ENCODE data around the gene MPO. TPM values are rescaled to one million over a fixed set of nuclear protein-coding genes. Genes with fewer than 3 reads are reported as not detected.

MPO gene
- polyA plus RNA-seq, 2 of the 4 experiments (the other 2 are of a cell fraction), result not detected

DNA sequence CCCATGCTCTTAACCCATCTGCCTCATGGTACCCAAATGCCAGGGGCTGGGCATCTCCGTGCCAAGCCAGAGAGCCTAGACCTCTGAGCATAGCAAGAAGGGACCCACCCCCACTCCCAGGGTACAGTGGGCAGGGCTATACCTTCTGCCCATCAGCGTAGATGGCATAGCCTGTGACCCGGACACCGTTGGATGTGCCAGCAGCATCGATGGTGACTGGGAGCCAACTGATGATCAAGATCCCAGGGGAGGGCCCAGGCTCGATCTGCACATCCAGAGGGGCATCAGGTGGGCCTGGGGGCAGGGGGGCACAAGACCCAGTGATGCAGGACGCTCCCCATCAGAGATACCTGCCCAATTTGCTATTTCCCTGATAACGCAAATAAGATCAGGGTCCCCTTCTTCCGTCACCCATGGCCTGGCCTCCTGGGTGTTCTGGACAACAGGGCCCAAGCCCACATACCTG is 30.7 kb upstream of the MPO start:
- Histone ChIP-seq H3K27ac (no peak overlapping the region), H3K4me3 (no peak overlapping the region), H3K9me3 (no peaks in the 10 kb centered on the region), H3K4me2 (no peak overlapping the region), H3K4me1 (no peaks in the 10 kb centered on the region)
- whole genome bisulfite sequencing (ENCODE audit: missing lambda C conversion rate), result 74% methylated on average over 9 of the region's 9 CpGs
- TF ChIP-seq, protein P1, sequence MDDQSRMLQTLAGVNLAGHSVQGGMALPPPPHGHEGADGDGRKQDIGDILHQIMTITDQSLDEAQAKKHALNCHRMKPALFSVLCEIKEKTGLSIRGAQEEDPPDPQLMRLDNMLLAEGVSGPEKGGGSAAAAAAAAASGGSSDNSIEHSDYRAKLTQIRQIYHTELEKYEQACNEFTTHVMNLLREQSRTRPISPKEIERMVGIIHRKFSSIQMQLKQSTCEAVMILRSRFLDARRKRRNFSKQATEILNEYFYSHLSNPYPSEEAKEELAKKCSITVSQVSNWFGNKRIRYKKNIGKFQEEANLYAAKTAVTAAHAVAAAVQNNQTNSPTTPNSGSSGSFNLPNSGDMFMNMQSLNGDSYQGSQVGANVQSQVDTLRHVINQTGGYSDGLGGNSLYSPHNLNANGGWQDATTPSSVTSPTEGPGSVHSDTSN (IDR thresholded peaks at IDR 0.05), result no peak
- TF ChIP-seq BHLHE40 (IDR thresholded peaks at IDR 0.05; ENCODE audit: low read depth, low read length) (no peak), EHMT2 (IDR thresholded peaks at IDR 0.05; ENCODE audit: low read depth) (no peak), FOXS1 (CRISPR knock-in tag; IDR thresholded peaks at IDR 0.05) (no peak), EHF (CRISPR knock-in tag; IDR thresholded peaks at IDR 0.05) (no peak), JUNB (IDR thresholded peaks at IDR 0.05) (no peak)
- ATAC-seq, result no peak
- no peak for FAIRE-seq
- no peak for DNase-seq (ENCODE audit: low read depth in 1 of 2, low spot score in 1 of 2)
- CTCF ChIA-PET, result interaction anchor here (1.3 to 19.5 kb wide), 4 partner anchors 8 to 138 kb away, joined by 3 to 315 read pairs (median 198); partner anchors contain the start of gene RNF43
- POLR2A ChIA-PET, result interaction anchor here (1.4 kb wide), 1 partner anchor 41 kb away, joined by 3 read pairs; the partner anchor contains the start of gene SUPT4H1

DNA sequence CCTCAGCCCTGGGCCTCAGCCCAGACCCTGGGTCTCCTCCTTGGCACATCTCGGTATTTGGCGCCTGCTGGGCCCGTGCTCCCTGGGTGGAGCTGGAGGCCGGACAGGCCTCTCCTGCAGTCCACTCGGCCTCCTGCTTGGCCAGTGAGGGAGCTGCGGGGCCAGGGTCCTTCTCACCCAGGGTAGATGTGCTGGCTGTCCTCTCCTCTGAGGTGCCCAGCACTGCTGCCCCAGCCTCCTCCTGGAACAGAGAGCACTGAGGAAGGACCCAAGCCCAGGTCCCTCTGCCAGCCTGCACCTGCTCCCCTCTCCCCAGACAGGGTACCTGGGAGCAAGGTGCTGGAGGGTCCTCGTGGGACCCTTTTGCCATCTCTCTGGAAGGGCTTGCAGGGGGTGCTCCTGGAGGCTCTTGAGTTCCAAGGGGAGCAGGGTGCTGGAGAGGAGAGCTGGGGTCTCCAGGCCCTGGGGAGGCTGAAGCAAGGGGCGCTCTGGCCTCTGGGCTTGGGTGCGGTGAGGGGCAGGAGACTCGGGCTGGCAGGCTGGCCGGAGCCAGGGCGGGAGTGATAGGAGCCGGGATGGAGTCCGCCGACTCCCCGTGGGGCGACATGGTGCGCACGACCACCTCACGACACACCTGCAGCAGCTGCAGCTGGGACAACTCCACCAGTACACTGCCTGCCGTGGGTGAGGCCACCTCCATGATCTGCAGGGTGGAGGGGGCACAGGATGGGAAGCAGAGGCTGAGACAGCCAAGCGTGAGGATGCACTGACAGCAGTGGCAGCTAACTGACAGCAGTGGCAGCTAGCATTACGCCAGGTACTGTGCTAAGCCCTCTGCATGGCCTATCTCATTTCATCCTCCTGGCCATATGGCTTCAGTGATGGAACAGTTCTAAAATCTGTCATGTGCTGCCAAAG is 30.0 kb upstream of the MPO start:
- DNase-seq (ENCODE audit: low read depth in 1 of 2, low spot score in 1 of 2) (no peak), ATAC-seq (no peak), FAIRE-seq (no peak)
- Histone ChIP-seq H3K4me2 (no peak overlapping the region), H3K4me3 (no peak overlapping the region), H3K9me3 (no peaks in the 10 kb centered on the region), H3K4me1 (no peaks in the 10 kb centered on the region), H3K27ac (no peak overlapping the region)
- CTCF ChIA-PET, result interaction anchor here (0.7 to 19.5 kb wide), 5 partner anchors 7 to 139 kb away, joined by 3 to 315 read pairs (median 165); partner anchors contain the start of gene RNF43
- POLR2A ChIA-PET, result interaction anchor here (1.4 kb wide), 1 partner anchor 41 kb away, joined by 3 read pairs; the partner anchor contains the start of gene SUPT4H1
- WGBS (ENCODE audit: missing lambda C conversion rate), result 69% methylated on average over 23 of the region's 23 CpGs
- TF ChIP-seq SREBF2 (IDR thresholded peaks at IDR 0.05) (no peak), NPAS2 (CRISPR knock-in tag; IDR thresholded peaks at IDR 0.05; ENCODE audit: borderline replicate concordance) (no peak)
- TF ChIP-seq, protein P2, sequence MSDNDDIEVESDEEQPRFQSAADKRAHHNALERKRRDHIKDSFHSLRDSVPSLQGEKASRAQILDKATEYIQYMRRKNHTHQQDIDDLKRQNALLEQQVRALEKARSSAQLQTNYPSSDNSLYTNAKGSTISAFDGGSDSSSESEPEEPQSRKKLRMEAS (IDR thresholded peaks at IDR 0.05), result no peak

DNA sequence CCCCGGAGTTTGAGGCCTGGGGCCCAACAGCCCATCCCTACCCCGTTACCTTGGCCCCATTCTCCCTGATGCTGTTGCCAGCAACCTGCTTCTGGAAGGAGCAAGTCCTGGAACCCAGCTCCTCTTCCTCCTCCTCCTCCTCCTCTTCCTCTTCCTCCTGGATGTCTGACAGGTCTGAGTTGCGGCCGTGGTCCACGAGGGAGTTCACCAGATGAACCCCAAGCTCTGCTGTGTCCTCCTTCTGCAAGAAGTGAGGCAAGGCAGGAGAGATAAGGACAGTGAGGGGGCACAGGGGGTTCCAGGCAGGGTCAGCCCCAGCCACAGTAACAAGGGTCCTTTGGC is 29.2 kb upstream of the MPO start:
- H3K4me2 ChIP-seq, result no peak overlapping the region
- CTCF ChIA-PET, result interaction anchor here (0.7 to 19.5 kb wide), 5 partner anchors 36 to 140 kb away, joined by 3 to 315 read pairs (median 4); partner anchors contain the start of gene RNF43
- no peak overlapping the region for H3K4me3 ChIP-seq
- ATAC-seq, result no peak
- POLR2A ChIA-PET, result interaction anchor here (1.4 kb wide), 1 partner anchor 42 kb away, joined by 3 read pairs; the partner anchor contains the start of gene SUPT4H1
- no peaks in the 10 kb centered on the region for H3K9me3 ChIP-seq
- no peak for DNase-seq (ENCODE audit: low read depth in 1 of 2, low spot score in 1 of 2)
- WGBS (ENCODE audit: missing lambda C conversion rate), result 58% methylated on average over 5 of the region's 5 CpGs
- FAIRE-seq, result no peak
- no peaks in the 10 kb centered on the region for H3K4me1 ChIP-seq
- H3K27ac ChIP-seq, result no peak overlapping the region
- TF ChIP-seq, protein P3, sequence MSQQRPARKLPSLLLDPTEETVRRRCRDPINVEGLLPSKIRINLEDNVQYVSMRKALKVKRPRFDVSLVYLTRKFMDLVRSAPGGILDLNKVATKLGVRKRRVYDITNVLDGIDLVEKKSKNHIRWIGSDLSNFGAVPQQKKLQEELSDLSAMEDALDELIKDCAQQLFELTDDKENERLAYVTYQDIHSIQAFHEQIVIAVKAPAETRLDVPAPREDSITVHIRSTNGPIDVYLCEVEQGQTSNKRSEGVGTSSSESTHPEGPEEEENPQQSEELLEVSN (IDR thresholded peaks at IDR 0.05; ENCODE audit: borderline replicate concordance, low read depth), result no peak
- TF ChIP-seq MAFK (IDR thresholded peaks at IDR 0.05; ENCODE audit: partially characterized antibody) (no peak), FOXS1 (CRISPR knock-in tag; IDR thresholded peaks at IDR 0.05) (no peak), CEBPB (IDR thresholded peaks at IDR 0.05) (no peak), EP300 (IDR thresholded peaks at IDR 0.05) (no peak), CHD4 (IDR thresholded peaks at IDR 0.05; ENCODE audit: borderline replicate concordance) (no peak), HOXA7 (CRISPR knock-in tag; IDR thresholded peaks at IDR 0.05) (no peak), NFE2L2 (conservative IDR thresholded peaks at IDR 0.05; ENCODE audit: low read length) (no peak), RCOR1 (IDR thresholded peaks at IDR 0.05; ENCODE audit: low read depth, low read length) (no peak), ESRRA (IDR thresholded peaks at IDR 0.05; ENCODE audit: borderline replicate concordance, low read length) (no peak), CHD2 (IDR thresholded peaks at IDR 0.05; ENCODE audit: low read length, partially characterized antibody) (no peak), MAZ (IDR thresholded peaks at IDR 0.05; ENCODE audit: borderline replicate concordance, low read depth, low read length) (no peak), JUN (IDR thresholded peaks at IDR 0.05) (no peak)
- TF ChIP-seq, protein P2 (IDR thresholded peaks at IDR 0.05), result no peak
- TF ChIP-seq, protein P4, sequence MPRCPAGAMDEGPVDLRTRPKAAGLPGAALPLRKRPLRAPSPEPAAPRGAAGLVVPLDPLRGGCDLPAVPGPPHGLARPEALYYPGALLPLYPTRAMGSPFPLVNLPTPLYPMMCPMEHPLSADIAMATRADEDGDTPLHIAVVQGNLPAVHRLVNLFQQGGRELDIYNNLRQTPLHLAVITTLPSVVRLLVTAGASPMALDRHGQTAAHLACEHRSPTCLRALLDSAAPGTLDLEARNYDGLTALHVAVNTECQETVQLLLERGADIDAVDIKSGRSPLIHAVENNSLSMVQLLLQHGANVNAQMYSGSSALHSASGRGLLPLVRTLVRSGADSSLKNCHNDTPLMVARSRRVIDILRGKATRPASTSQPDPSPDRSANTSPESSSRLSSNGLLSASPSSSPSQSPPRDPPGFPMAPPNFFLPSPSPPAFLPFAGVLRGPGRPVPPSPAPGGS (IDR thresholded peaks at IDR 0.05), result no peak
- TF ChIP-seq, protein P5, sequence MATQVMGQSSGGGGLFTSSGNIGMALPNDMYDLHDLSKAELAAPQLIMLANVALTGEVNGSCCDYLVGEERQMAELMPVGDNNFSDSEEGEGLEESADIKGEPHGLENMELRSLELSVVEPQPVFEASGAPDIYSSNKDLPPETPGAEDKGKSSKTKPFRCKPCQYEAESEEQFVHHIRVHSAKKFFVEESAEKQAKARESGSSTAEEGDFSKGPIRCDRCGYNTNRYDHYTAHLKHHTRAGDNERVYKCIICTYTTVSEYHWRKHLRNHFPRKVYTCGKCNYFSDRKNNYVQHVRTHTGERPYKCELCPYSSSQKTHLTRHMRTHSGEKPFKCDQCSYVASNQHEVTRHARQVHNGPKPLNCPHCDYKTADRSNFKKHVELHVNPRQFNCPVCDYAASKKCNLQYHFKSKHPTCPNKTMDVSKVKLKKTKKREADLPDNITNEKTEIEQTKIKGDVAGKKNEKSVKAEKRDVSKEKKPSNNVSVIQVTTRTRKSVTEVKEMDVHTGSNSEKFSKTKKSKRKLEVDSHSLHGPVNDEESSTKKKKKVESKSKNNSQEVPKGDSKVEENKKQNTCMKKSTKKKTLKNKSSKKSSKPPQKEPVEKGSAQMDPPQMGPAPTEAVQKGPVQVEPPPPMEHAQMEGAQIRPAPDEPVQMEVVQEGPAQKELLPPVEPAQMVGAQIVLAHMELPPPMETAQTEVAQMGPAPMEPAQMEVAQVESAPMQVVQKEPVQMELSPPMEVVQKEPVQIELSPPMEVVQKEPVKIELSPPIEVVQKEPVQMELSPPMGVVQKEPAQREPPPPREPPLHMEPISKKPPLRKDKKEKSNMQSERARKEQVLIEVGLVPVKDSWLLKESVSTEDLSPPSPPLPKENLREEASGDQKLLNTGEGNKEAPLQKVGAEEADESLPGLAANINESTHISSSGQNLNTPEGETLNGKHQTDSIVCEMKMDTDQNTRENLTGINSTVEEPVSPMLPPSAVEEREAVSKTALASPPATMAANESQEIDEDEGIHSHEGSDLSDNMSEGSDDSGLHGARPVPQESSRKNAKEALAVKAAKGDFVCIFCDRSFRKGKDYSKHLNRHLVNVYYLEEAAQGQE (IDR thresholded peaks at IDR 0.05), result no peak
- TF ChIP-seq, protein P1 (IDR thresholded peaks at IDR 0.05), result no peak

Measured in A549 (cell line).